Panc1 (cell line): ENCODE data around the gene CCDC9B. TPM values are rescaled to one million over a fixed set of nuclear protein-coding genes. Genes with fewer than 3 reads are reported as not detected.

Source experiments
- ATAC-seq: fragments of 200-7000 bp; cut with Tn5 transposase; 2 replicates; pipeline ENCODE4 v1.9.1; 2020; ENCODE audit warnings: mild to moderate bottlenecking, moderate library complexity
- BruUV-seq: library from RNA; stranded (reverse); fragments of 400-500 nt; replicated peaks from 2 replicates; lab custom pipeline; 2021; lab: Mats Ljungman, UMichigan
- CTCF ChIA-PET: fragments of 300-600 bp; sonication (Branson Sonifier 250); formaldehyde crosslinking; loops from one replicate; lab custom pipeline; 2022; ENCODE audit warnings: antibody characterized with exemption; lab: Charles Lee
- POLR2A ChIA-PET: fragments of 300-600 bp; sonication (Branson Sonifier 250); formaldehyde crosslinking; loops from one replicate; lab custom pipeline; 2022; ENCODE audit warnings: antibody characterized with exemption; lab: Charles Lee
- DNase-seq: peaks from one replicate; pipeline ENCODE4 v3.0.0-alpha.2; 2010; ENCODE audit warnings: low read depth, low spot score
- H3K27ac ChIP-seq: 2 replicates; pipeline ENCODE4 v1.5.1; 2011; ENCODE audit warnings: mild to moderate bottlenecking, low read length, inconsistent platforms
- H3K27me3 ChIP-seq: fragments of 200-500 bp; sonication (Bioruptor generic); 2 replicates; pipeline ENCODE4 v1.6.0; 2014; ENCODE audit warnings: low read length, inconsistent platforms; ENCODE audit not compliant: control insufficient read depth, insufficient read depth
- H3K36me3 ChIP-seq: fragments of 200-500 bp; sonication (Bioruptor generic); 2 replicates; pipeline ENCODE4 v1.5.1; 2014; ENCODE audit warnings: inconsistent platforms, mild to moderate bottlenecking, low read length, moderate library complexity; ENCODE audit not compliant: control insufficient read depth, insufficient read depth
- H3K4me1 ChIP-seq: 2 replicates; pipeline ENCODE4 v1.5.1; 2011; ENCODE audit warnings: inconsistent platforms, mild to moderate bottlenecking, low read length, moderate library complexity; ENCODE audit not compliant: control insufficient read depth, insufficient read depth
- H3K4me3 ChIP-seq, 2 experiments: 2 replicates each; pipeline ENCODE4 v1.5.1; 2011 to 2012; ENCODE audit warnings: low read depth in 2 of 2, low read length in 2 of 2, mild to moderate bottlenecking in 2 of 2, inconsistent platforms in 1 of 2, moderate library complexity in 1 of 2
- H3K9me3 ChIP-seq: fragments of 200-500 bp; sonication (Bioruptor generic); 2 replicates; pipeline ENCODE4 v1.5.1; 2014; ENCODE audit warnings: low read depth, mild to moderate bottlenecking, inconsistent platforms, low read length, moderate library complexity; ENCODE audit not compliant: control insufficient read depth, insufficient read depth
- CTCF ChIP-seq: fragments of 450-650 bp; IDR thresholded peaks from 2 replicates; pipeline ENCODE4 v1.5.1; 2017; ENCODE audit warnings: mild to moderate bottlenecking
- POLR2AphosphoS5 ChIP-seq: IDR thresholded peaks from 2 replicates; pipeline ENCODE4 v1.6.1; 2012; ENCODE audit warnings: mild to moderate bottlenecking, low read depth, low read length, moderate library complexity
- REST ChIP-seq, 2 experiments: IDR thresholded peaks; 2 replicates each; pipeline ENCODE4 v1.6.1; 2011 to 2012; ENCODE audit warnings: low read depth in 2 of 2, control low read depth in 1 of 2, low read length in 1 of 2, mild to moderate bottlenecking in 1 of 2, moderate library complexity in 1 of 2; ENCODE audit not compliant: insufficient read depth in 1 of 2
- SIN3A ChIP-seq: IDR thresholded peaks from 2 replicates; pipeline ENCODE4 v1.6.1; 2012; ENCODE audit warnings: low read depth, mild to moderate bottlenecking, low read length, moderate library complexity, borderline replicate concordance; ENCODE audit not compliant: insufficient read depth
- TCF7L2 ChIP-seq: IDR thresholded peaks from 2 replicates; pipeline ENCODE4 v1.6.1; 2011; ENCODE audit warnings: mild to moderate bottlenecking, low read depth, low read length, inconsistent platforms
- in situ Hi-C: cut with HindIII; loops from 2 replicates; pipeline ENCODE4 v1.10.0; 2016; ENCODE audit warnings: low sequenced_read_pairs, low pct_unique_long_range_greater_than_20kb
- intact Hi-C: fragments of 100-400 bp; cut with micrococcal nuclease; formaldehyde crosslinking; loops from one replicate; pipeline ENCODE4 v1.10.0; 2022; ENCODE audit not compliant: unreplicated experiment
- total RNA-seq: library from RNA; stranded (reverse); gene quantifications from one replicate; pipeline ENCODE4 v1.2.1, GENCODE V29; 2021; ENCODE audit not compliant: unreplicated experiment

The CCDC9B gene
- total RNA-seq, 1 experiment from 2014 or later: 55.9 TPM

GRCh38 chr15:40283615-40284300 is 57.0 kb downstream of the CCDC9B start:
- no peak overlapping the region for H3K4me3 ChIP-seq
- intact Hi-C loops: no loop called here
- no peaks in the 10 kb centered on the region for H3K36me3 ChIP-seq
- BruUV-seq: no TSS peak
- no peak for ATAC-seq
- H3K4me1 ChIP-seq: 0 out of 2 replicates have a peak, but pooled peaks cover 7% of the 10 kb centered on the region
- H3K9me3 ChIP-seq: no peaks in the 10 kb centered on the region
- no peaks in the 10 kb centered on the region for H3K27me3 ChIP-seq
- TF ChIP-seq REST (IDR thresholded peaks at IDR 0.05; ENCODE audit: insufficient read depth in 1 of 2, low read depth in 2 of 2, low read length in 1 of 2) (no peak), TCF7L2 (no peak), POLR2AphosphoS5 (no peak), SIN3A (no peak), CTCF (no peak)
- DNase-seq: no peak
- POLR2A ChIA-PET: no interaction called here
- H3K27ac ChIP-seq: no peak overlapping the region
- in situ Hi-C loops: no loop called here
- CTCF ChIA-PET: interaction anchor here (0.6 kb wide), 1 partner anchor 222 kb away, joined by 3 read pairs; no protein-coding TSS in a partner anchor

- in situ Hi-C loops (no loop called here), intact Hi-C loops (no loop called here)
- CTCF ChIA-PET: interaction anchor here (0.6 kb wide), 1 partner anchor 221 kb away, joined by 3 read pairs; no protein-coding TSS in a partner anchor
- Histone ChIP-seq H3K27ac (peak within 1 kb of the TSS; percentile 17; the same call in 1 of the 2 replicates), H3K4me3 (peak within 1 kb of the TSS; percentile 49 to 51), H3K4me1 (0 out of 2 replicates have a peak, but pooled peaks cover 7% of the 10 kb centered on the region), H3K27me3 (no peaks in the 10 kb centered on the region), H3K9me3 (no peaks in the 10 kb centered on the region), H3K36me3 (no peaks in the 10 kb centered on the region)
- no peak for TF ChIP-seq TCF7L2
- TF ChIP-seq POLR2AphosphoS5: no peak
- TF ChIP-seq CTCF: no peak
- no peak for TF ChIP-seq REST (IDR thresholded peaks at IDR 0.05; ENCODE audit: insufficient read depth in 1 of 2, low read depth in 2 of 2, low read length in 1 of 2)
- no peak for TF ChIP-seq SIN3A
- DNase-seq (no peak), ATAC-seq (peak; percentile 54)
- POLR2A ChIA-PET: no interaction called here
- BruUV-seq: no TSS peak
Measured at GRCh38 chr15:40282869-40283614, 57.7 kb downstream of the CCDC9B start, which contains the start of gene ANKRD63. Gene ANKRD63, minus strand, starts transcription at chr15:40283064. Its CDS starts 478 bp downstream, at chr15:40282586.
